H1 (cell line): ENCODE data around the gene EFHD1. TPM values are rescaled to one million over a fixed set of nuclear protein-coding genes. Genes with fewer than 3 reads are reported as not detected.

Experiments used
- JUN ChIP-seq: IDR thresholded peaks from 2 replicates; pipeline ENCODE4 v1.6.1; 2011; ENCODE audit warnings: low read depth, mild to moderate bottlenecking, improper control_type of control experiment, low read length
- RXRA ChIP-seq: IDR thresholded peaks from 2 replicates; pipeline ENCODE4 v1.6.1; 2011; ENCODE audit warnings: low read depth, mild to moderate bottlenecking, low read length, moderate library complexity; ENCODE audit not compliant: insufficient read depth
- SIN3A ChIP-seq, 2 experiments: IDR thresholded peaks in 1 of 2; conservative IDR thresholded peaks in 1 of 2; 2 replicates each; pipeline ENCODE4 v1.6.1; 2011 to 2012; ENCODE audit warnings: low read length in 2 of 2, improper control_type of control experiment in 1 of 2, low read depth in 1 of 2, mild to moderate bottlenecking in 1 of 2
- SP1 ChIP-seq: IDR thresholded peaks from 2 replicates; pipeline ENCODE4 v1.6.1; 2011; ENCODE audit warnings: low read depth, low read length
- SRF ChIP-seq: IDR thresholded peaks from 2 replicates; pipeline ENCODE4 v1.6.1; 2011; ENCODE audit warnings: mild to moderate bottlenecking, low read depth, low read length, moderate library complexity
- SUZ12 ChIP-seq: fragments of 200-600 bp; sonication (generic); IDR thresholded peaks from 2 replicates; pipeline ENCODE4 v1.6.1; 2012; ENCODE audit warnings: mild to moderate bottlenecking, inconsistent platforms, low read length, moderate library complexity, mixed read lengths
- TAF7 ChIP-seq: optimal IDR thresholded peaks from 2 replicates; pipeline ENCODE3; 2011; ENCODE audit warnings: low read depth, mild to moderate bottlenecking, inconsistent platforms, low read length, moderate library complexity, borderline replicate concordance
- polyA plus RNA-seq, 7 experiments: library from polyadenylated mRNA; depleted of rRNA in 3 of 7; stranded (reverse) in 5 of 7; unstranded in 2 of 7; fragments of >200 nt in 5 of 7; fragments of 200-250 nt in 2 of 7; gene quantifications; 1 replicate in 5 of 7; 2 replicates in 1 of 7; 4 replicates in 1 of 7; pipeline versions ENCODE4 v1.2.1 to v1.2.3, GENCODE V29; 2011 to 2013; ENCODE audit warnings: missing spikeins in 2 of 7, mixed read lengths in 2 of 7
- total RNA-seq: library from RNA; stranded (reverse); fragmentation: NEBNext Ultra II Directional; extraction: Animal tissue kit (Norgen Biotek cat#: 25700); gene quantifications from 2 replicates; pipeline ENCODE4 v1.2.1, GENCODE V29; 2021

The EFHD1 gene
- total and polyA plus RNA-seq, 2 of the 8 experiments (the other 6 are each of a cell fraction or from before 2014, with no cell fraction given) = 3.4 to 4.5 TPM

DNA sequence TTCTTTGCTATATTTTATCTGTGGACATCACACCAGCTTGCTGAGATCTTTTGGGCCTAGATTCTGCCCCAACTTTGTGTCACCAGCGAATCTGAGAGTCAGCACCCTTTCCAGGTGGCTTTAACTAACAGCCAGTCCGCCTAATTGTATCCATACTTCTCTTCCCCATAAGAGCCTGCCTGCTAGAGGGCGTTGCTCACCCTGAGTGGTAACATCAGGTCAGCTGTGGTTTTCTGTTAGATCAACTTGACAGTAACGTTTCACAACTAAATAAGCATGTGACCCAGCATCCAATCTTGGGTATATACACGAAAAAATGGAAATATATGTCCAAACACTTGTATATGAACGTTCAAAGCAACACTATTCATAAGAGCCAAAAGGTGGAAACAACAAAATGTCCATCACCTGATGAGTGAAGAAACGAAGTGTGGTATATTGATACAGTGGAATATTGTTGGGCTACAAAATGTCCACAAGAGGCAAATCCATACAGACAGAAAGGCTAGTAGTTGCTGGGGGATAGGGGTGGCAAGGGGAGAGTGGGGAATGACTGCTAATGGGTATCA lies 24.9 kb downstream of the EFHD1 start (continued):
- TF ChIP-seq SIN3A (conservative IDR thresholded peaks at IDR 0.05 in 1 of 2, IDR thresholded peaks at IDR 0.05 in 1 of 2; ENCODE audit: low read depth in 1 of 2, low read length in 2 of 2) (no peak), TAF7 (no peak), JUN (no peak), SUZ12 (no peak), RXRA (no peak), SP1 (no peak), SRF (no peak)
- TF ChIP-seq, all 59 proteins: peak for 2
